ENCODE measurements around the gene GPR142. TPM values are rescaled to one million over a fixed set of nuclear protein-coding genes. Genes with fewer than 3 reads are reported as not detected.
A peak's percentile ranks its signal among the peaks of the same experiment; 100 is the strongest.
"Not testable (repeated sequence)": the region's sequence is repeated elsewhere in the genome, so short reads cannot be mapped to it uniquely, and the experiment has no call there.

GPR142 gene
- total RNA-seq, 1 donor from 2014 or later = not detected

DNA sequence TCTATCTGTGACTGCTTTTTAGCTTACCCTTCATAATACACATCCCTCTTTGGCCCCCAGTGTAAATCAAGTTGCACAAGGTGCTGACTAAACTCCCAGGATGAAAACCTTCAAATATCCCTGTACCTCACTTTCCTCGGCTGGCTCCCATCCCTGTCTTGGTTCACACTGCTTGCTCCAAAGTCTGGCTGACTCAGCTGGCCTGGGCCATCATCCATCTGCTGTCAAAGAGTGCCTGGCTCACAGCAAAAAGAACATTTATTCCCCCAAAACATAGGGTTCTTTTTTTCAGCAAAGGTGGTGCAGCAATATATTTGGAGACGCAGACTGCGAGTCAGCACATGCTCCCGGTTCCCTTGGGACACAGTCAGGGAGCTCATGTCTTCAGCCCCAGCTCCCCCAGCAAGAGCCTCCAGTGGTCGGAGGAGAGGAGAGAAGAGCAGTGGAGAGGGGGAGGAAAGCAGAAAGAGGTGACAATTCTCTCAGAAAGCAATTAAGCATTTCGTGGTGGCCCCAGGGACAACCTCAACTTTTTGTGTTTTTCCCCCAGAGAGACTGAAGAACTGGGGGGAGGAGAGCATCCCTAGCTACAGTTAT is 26.1 kb downstream of the GPR142 start:
- no peak for DNase-seq (ENCODE audit: low read depth in 2 of 2)

DNA sequence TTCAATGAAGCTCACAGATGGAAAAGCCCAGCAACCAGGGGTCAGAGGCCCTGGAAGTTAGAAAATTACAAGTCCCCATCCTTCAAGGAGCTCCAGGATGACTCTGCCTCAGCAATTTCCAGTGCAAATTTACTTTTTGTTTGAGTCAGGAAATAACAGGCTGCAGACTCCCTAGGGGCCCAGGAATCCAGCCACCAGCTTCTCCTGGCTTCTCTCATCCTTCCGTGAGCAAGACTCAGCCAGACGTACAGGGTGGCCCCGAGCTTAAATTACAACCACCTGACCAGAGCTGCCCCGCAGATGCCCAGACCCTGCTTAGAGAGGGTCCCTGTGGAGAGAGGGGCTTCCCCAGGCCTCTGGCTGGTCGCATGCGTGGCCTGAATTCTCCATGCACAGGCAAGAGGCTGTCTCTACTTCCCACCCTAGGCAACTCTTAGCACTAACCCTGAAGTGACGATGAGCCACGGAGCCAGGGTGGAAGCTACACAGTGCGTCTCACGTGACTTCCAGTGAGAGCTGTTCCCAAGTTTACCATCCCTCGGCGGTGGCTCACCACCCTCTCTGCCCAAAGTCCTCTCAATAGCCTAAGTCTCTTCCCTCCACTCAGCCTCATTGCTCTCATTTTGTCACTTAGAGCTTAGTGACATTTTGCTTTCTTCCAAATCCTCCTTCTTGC is 27.1 kb downstream of the GPR142 start:
- DNase-seq (ENCODE audit: low read depth in 2 of 2) = no peak

DNA sequence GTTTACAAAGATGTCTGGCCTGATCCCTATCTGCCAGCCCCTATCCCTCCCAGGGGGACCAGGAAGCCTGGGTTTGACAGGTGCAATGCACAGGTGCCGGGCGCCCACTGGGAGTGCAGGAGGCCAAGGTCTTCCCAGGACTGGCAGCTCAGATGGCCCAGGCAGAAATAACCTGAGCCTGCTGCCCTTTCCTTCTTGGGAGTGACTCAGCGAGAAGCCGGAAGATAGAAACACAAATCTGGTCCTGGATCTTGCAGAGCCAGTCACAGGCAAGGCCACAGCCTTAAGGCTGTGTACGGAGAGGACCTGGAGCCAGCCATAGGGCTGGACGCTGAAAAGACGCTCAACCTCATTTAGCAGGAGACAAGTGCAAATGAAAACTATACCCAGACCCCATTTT is 27.7 kb downstream of the GPR142 start:
- no peak for DNase-seq (ENCODE audit: low read depth in 2 of 2)

DNA sequence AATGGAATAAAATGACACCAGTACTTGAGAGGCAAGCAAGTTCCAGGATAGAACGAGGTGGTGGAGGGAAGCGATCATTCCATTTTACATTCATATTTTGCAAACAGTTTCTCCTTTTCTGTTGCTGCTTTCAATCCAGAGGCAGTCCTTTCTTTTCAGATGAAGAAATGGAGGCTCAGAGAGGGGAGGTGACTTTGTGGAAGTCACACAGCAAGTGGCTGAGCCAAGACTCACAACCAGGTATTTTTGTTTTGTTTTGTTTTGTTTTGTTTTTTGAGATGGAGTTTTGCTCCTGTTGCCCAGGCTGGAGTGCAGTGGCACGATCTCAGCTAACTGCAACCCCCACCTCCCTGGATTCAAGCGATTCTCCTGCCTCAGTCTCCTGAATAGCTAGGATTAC is 29.3 kb downstream of the GPR142 start:
- DNase-seq (ENCODE audit: low read depth in 2 of 2) = no peak

DNA sequence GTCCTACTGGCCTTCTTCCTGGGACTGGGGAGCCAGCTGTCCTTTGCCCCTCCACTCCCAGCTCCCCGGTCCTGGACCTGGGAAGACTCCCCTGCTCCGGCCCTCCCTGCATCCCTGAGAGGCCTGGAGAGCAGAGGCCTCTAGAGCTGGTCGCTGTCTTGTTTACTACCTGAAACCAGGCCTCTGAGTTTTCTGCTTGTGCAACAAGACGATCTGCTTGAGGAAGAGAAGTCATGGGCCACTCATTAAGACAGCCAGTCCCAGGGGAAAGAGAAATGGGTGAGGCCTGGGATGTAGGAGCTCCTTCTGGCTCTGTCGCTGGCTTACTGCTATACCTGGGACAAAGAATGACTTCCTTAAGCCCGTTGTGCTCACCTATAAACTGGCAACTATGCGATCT is 34.7 kb downstream of the GPR142 start:
- no peak for DNase-seq (ENCODE audit: low read depth in 2 of 2)

DNA sequence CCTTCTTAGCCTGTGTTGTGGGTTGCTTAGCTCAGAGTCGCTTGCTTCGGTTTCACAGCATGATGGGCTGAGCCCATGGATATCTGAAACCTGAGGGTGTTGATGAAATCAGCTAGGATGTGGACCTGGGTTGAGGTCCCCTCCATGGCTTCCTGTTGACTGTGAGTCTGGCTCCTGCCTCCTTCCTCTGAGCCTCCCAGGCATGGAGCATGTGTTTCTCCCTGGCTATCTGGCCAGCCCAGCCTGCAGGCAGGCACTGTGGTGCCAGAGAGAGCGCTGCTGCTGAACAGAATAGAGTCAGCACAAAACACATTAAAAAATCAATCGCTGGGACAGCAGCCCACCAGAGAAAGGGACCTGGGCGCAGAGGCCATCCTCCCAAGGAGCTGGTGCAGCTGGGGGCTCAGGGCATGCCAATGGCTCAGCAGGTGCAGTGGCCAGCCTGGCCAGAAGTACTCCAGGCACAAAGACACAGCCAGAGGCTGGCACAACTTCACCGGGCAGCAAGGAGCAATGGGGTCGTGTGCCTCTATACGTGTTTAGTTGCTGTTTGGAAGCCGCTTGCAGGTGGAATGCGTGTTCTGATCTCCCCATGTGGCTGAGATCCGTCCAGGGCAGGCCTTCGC is 36.3 kb downstream of the GPR142 start:
- peak in 1 of 2 donors; percentile 7 for DNase-seq (ENCODE audit: low read depth in 2 of 2)

DNA sequence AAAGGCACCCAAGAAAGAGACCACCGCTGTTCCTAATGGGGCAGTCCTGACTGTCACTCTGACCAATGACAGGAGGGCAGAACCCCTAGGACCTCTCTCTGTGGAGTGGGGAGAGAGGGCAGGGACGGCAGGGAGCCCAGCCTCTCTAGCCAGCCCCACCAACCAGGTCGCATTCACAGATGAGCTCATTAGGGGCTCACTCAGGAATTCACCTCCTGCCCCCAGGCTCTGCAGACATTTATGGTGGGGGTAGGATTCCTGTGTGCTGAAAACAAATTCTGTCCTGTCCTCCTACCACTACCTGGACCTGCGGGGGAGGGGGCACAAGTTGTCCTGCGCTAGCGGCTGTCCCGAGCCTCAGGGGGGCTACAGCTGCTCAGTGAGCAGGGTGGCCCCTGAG is 36.9 kb downstream of the GPR142 start:
- DNase-seq (ENCODE audit: low read depth in 2 of 2) = no peak

DNA sequence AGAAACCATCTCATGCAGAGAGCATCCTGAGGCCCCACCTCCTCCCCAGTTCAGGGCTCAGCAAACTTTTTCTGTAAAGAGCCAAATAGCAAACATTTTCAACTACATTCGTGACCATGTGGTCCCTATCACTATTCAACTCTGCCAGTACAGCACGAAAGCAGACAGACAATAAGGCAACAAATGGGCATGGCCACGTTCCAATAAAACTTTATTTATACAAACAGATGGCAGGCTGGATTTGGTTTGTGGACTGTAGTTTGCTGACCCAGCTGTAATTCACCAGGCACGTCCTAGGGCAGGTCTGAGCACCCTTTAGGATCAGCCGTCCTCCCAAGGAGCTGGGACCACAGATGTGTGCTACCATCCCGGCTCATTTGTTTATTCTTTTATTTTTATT is 37.5 kb downstream of the GPR142 start:
- no peak for DNase-seq (ENCODE audit: low read depth in 2 of 2)

DNA sequence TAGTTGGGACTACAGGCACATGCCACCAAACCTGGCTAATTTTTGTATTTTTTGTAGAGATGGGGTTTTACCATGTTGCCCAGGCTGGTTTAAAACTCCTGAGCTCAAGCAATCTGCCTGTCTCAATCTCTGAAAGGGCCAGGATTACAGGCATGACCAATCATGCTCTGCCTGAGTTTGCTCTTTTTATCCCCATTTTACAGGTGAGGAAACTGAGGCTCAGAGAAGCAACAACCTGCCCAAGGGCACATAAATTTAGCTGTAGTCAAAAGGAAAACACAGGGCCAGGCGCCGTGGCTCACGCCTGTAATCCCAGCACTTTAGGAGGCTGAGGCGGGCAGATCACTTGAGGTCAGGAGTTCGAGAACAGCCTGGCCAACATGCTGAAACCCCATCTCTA is 38.0 kb downstream of the GPR142 start:
- DNase-seq (ENCODE audit: low read depth in 2 of 2) = not testable (repeated sequence)

DNA sequence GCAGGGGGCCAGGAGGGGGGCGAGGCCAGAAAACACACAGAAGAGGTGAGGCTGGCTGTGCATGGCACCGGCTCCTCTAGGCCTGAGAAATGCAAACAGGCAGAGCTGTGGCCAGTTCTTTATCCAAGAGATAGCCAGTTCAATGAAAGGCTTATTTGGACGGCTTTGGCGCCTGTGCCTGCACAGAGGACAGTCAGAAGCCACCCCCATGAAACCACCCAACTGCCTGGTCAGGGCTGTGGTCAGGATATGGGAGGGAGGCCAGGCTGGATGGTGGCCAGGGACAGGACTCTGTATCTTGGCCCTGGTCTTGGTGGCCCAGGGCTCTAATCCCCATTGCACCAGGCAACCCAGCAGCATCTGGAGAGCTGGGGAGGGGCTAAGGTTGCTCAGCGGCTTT is 40.1 kb downstream of the GPR142 start:
- DNase-seq (ENCODE audit: low read depth in 2 of 2) = no peak

DNA sequence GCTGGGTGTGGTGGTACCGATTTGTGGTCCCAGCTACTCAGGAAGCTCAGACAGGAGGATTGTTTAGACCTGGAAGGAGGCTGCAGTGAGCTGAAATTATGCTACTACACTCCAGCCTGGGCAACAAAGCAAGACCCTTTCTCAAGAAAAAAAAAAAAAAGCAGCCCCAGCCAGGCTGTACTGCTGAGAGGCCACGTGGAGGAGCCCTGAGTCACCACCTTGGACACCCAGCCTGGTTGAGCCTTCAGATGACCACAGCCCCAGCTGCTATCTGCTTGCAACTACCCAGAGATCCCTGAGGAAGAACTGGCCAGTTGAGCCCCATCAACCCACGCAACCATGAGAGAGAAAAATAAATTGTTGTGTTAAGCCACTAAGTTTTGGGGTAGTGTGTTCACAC is 41.0 kb downstream of the GPR142 start:
- peak in 1 of 2 donors; percentile 9 for DNase-seq (ENCODE audit: low read depth in 2 of 2)

DNA sequence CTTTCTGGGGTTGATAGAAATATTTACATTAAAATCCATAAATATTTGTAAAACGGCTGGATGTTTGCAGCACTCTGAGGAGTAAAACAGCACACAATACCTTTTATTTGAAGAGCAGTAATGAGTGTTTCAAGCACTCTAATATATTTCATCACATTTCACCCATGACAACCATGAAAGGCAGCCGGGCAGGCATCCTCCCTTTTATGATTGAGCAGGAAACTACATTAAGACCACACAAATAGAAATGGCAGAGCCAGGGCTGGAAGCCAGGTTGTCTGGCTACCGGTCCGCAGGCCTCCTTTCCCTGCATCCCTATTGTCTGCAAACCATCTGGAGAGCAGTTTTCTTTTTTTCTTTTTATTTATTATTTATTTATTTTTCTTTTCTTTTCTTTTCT is 41.5 kb downstream of the GPR142 start:
- peak in 1 of 2 donors; percentile 19 for DNase-seq (ENCODE audit: low read depth in 2 of 2)

DNA sequence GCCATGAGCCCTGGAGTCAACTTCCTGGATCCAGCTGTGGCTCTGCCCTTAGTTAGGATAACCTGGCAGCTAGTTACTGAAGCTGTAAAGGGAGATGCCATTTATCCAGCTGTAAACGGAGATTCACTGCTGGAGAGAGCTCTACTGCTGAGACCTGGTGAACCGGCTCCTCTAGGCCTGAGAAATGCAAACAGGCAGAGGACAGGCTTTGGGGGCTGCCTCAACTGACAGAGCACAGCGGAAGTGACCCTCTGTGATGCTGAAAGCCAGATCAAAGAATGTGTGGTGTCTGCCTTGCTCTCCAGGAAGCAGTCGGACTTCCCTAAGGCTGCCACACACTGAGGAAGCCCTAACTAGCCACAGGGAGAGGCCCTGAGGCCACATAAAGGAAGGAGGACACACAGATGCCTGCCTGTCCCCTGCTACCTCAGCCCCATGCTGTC is 42.7 kb downstream of the GPR142 start:
- no peak for DNase-seq (ENCODE audit: low read depth in 2 of 2)

DNA sequence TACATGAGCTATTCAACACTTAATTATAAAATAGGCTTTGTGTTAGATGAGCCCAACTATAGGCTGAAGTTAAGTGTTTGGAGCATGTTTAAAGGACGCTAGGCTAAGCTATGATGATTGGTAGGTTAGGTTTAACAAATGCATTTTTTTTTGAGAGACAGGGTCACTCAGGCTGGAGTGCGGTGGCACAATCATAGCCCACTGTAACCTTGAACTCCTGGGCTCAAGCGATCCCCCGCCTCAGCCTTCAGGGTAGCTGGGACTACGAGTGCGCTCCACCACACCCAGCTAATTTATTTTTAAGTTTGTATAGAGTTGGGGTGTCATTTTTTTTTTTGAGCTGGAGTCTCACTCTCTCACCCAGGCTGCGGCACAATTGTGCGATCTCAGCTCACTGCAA is 45.3 kb downstream of the GPR142 start:
- DNase-seq (ENCODE audit: low read depth in 2 of 2) = no peak

DNA sequence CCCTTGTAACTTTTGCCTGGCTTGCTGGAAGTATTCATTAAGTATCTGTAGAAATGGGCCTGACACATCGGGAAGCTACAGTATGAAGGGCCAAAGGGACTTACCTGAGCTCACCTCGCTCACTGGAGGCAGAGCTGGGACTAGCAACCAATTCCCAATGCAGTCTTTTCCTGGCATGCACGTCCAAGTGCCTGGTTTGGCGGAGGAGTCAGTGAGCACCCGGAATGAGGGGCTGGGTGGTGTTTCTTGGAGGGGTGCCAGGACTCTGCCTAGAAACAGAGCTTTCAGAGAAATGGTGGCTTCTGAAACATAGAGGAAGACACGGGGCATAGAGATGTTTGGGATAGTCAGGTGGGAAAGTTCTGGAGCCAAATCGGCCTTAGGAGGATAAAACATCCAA is 46.2 kb downstream of the GPR142 start:
- DNase-seq (ENCODE audit: low read depth in 2 of 2) = no peak

DNA sequence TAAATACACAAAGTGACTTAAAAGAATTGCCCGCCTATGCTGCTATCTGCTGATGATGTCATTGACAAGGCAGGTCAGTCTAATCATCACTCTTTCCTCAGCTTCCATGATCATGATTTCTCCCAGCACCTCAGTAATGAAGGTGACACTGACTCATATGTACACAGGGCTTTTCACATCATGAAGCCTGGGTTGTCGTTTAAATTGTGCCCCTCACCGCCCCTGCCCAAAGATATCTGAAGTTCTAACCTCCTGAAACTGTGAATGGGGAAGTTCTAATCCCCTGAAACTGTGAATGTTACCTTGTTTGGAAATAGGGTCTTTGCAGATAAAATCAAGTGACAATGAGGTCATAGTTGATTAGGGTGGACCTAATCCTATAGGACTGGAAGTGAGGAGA is 47.2 kb downstream of the GPR142 start:
- no peak for DNase-seq (ENCODE audit: low read depth in 2 of 2)

DNA sequence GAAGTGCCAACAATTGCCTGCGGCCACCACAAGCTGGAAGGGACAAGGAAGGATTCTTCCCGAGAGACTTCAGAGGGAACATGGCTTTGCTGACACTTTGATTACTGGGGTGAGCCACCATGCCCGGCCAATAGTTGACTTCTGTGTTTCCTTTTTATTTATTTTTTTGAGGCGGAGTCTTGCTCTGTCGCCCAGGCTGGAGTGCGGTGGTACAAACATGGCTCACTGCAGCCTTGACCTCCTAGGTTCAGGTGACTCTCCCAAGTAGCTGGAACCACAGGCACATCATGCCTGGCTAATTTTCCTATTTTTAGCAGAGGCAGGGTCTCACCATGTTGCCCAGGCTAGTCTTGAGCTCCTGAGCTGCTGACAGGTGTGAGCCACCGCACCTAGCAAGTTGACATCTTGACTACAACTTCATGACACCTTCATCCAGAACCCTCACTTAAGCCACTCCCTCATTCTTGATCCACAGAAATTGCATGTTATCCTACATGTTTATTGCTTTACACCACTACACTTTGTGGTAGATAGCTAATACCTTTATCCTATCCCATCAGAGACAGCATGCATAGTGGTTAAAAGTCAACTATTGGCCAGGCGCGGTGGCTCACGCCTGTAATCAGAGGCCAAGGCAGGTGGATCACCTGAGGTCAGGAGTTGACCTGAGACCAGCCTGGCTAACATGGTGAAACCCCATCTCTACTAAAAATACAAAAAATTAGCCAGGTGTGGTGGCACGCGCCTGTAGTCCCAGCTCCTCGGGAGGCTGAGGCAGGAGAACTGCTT is 48.5 kb downstream of the GPR142 start:
- DNase-seq (ENCODE audit: low read depth in 2 of 2) = no peak

DNA sequence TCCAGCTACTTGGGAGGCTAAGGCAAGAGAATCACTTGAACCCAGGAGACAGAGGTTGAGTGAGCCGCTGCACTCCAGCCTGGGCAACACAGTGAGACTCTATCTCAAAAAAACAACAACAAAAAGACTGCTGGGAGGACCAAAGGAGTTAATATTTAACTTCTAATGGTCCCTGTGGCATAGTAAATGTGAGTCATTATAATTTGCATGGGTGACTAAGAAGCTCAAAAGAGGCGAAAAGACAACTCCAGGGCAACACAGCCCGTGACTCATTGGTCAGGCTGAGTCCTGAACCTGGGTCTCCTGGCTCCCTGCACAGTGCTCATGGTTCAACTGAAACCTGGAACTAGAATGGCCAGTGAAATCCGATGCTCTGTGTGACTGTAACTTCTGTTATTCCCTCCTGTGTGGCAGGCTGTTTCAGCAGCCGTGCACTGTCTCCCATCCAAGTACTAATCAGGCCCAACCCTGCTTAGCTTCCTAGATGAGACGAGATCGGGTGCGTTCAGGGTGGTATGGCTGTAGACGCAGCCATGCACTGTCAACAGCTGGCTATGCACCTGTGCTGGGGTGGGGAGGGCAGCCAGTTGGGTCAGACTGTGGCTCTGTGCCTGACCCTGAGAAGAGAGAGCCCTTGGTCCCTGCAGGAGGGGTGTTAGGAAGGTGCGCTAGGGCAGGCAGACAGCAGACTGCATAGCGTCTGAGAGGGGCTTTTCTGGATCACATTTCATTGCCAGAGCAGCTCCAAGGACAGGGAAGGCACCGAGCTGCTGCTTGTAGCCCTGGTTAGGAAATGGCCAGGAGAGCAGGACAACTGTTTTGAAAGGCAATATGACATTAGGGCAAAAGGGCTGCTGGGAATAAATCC is 50.1 kb downstream of the GPR142 start:
- peak in 1 of 2 donors; percentile 5 for DNase-seq (ENCODE audit: low read depth in 2 of 2)

DNA sequence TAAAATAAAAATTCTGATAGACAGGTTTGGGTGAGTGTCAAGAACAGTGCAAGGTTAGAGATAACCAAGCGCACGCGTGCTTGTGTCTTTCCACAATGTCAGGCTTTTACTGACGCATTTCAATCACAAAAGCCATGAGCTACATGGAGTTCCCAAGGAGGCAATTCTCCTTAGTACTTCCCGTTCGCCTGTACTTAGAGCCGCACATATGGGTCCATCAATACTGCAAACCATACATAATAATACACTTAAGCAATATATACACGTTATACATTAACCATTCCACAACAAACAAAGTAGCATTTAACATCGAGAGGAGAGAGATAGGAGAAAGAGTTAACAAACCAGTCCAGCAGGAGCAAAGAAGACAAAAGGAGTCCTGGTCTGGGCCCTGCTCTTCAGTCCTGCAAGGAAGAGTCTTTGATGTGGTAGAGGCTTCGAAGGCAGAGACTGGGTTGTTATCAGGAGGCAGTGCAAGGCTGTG is 52.7 kb downstream of the GPR142 start:
- no peak for DNase-seq (ENCODE audit: low read depth in 2 of 2)

All from lung microvascular endothelial cell (primary cell).